Mesodermal cell (in vitro differentiated cells): ENCODE measurements around the gene PHF21A.

Experiments used
- H3K27ac ChIP-seq: 2 replicates; pipeline ENCODE4 v1.7.0; 2013; ENCODE audit warnings: mild to moderate bottlenecking, low read depth, low read length, moderate library complexity; ENCODE audit not compliant: severe bottlenecking
- H3K36me3 ChIP-seq: 2 replicates; pipeline ENCODE4 v1.7.1; 2013; ENCODE audit warnings: mild to moderate bottlenecking, low read length, moderate library complexity; ENCODE audit not compliant: control insufficient read depth, insufficient read depth
- H3K4me1 ChIP-seq: one replicate; pipeline ENCODE4 v1.7.1; 2013; ENCODE audit warnings: mild to moderate bottlenecking, low read length; ENCODE audit not compliant: insufficient read depth, control insufficient read depth, poor library complexity, severe bottlenecking
- H3K4me3 ChIP-seq: 2 replicates; pipeline ENCODE4 v1.7.0; 2013; ENCODE audit warnings: low read length, control low read depth, mild to moderate bottlenecking; ENCODE audit not compliant: insufficient read depth, poor library complexity, severe bottlenecking; ENCODE audit errors: extremely low read depth
- H3K9me3 ChIP-seq: 2 replicates; pipeline ENCODE4 v1.7.1; 2013; ENCODE audit warnings: mild to moderate bottlenecking, low read length, moderate library complexity; ENCODE audit not compliant: control insufficient read depth
- WGBS, 2 experiments: methylation state at CpG; one replicate each; pipeline ENCODE4 v1.1.5; 2013; ENCODE audit warnings: missing lambda C conversion rate in 2 of 2; ENCODE audit not compliant: insufficient coverage in 2 of 2; 5-methylcytosine and 5-hydroxymethylcytosine counted together

PHF21A gene

GRCh38 chr11:46141597-46141996 is 20.3 kb upstream of the PHF21A start:
- Histone ChIP-seq H3K27ac (no peak overlapping the region), H3K4me1 (no peaks in the 10 kb centered on the region)
- 93% methylated on average over 3 of the region's 3 CpGs for WGBS, 2 experiments

GRCh38 chr11:46134540-46134939 is 13.3 kb upstream of the PHF21A start:
- H3K4me1 ChIP-seq: no peaks in the 10 kb centered on the region
- 87 to 100% methylated on average over 1 to 3 of the region's 3 CpGs for WGBS, 2 experiments
- H3K36me3 ChIP-seq: no peaks in the 10 kb centered on the region
- H3K27ac ChIP-seq: no peak overlapping the region
- no peaks in the 10 kb centered on the region for H3K9me3 ChIP-seq
- no peak overlapping the region for H3K4me3 ChIP-seq

More at GRCh38 chr11:46141597-46141996, 20.3 kb upstream of the PHF21A start:
- no peak overlapping the region for H3K4me3 ChIP-seq
- H3K36me3 ChIP-seq: no peaks in the 10 kb centered on the region
- no peaks in the 10 kb centered on the region for H3K9me3 ChIP-seq

- 86 to 100% methylated on average over 1 of the region's 4 CpGs for WGBS, 2 experiments
- Histone ChIP-seq H3K36me3 (no peaks in the 10 kb centered on the region), H3K4me1 (no peaks in the 10 kb centered on the region), H3K9me3 (no peaks in the 10 kb centered on the region), H3K4me3 (no peak overlapping the region), H3K27ac (no peak overlapping the region)
These were observed 12.8 kb upstream of the PHF21A start for GRCh38 chr11:46134061-46134460.

- Histone ChIP-seq H3K36me3 (no peaks in the 10 kb centered on the region), H3K4me1 (no peaks in the 10 kb centered on the region), H3K27ac (no peak overlapping the region), H3K4me3 (no peak overlapping the region), H3K9me3 (no peaks in the 10 kb centered on the region)
- 88% methylated on average over 1 of the region's 3 CpGs; no CpG with 5 or more reads in 1 of the 2 experiments for WGBS, 2 experiments
These were observed 11.9 kb upstream of the PHF21A start for GRCh38 chr11:46133119-46133518.

- 67 to 88% methylated on average over 1 of the region's 3 CpGs for WGBS, 2 experiments
- Histone ChIP-seq H3K4me1 (no peaks in the 10 kb centered on the region), H3K36me3 (no peaks in the 10 kb centered on the region)
These were observed 9.2 kb upstream of the PHF21A start for GRCh38 chr11:46130286-46130940.

GRCh38 chr11:46129133-46129532 is 7.9 kb upstream of the PHF21A start:
- no peaks in the 10 kb centered on the region for H3K4me1 ChIP-seq
- 90 to 93% methylated on average over 1 to 2 of the region's 2 CpGs for WGBS, 2 experiments
- no peaks in the 10 kb centered on the region for H3K36me3 ChIP-seq
- H3K27ac ChIP-seq: no peak overlapping the region
- H3K4me3 ChIP-seq: no peak overlapping the region
- no peaks in the 10 kb centered on the region for H3K9me3 ChIP-seq

More at GRCh38 chr11:46130286-46130940, 9.2 kb upstream of the PHF21A start:
- no peaks in the 10 kb centered on the region for H3K9me3 ChIP-seq
- no peak overlapping the region for H3K27ac ChIP-seq
- H3K4me3 ChIP-seq: no peak overlapping the region

GRCh38 chr11:46127150-46127638 is 5.9 kb upstream of the PHF21A start:
- WGBS, 2 experiments: 42 to 66% methylated on average over 3 to 5 of the region's 5 CpGs
- Histone ChIP-seq H3K27ac (no peak overlapping the region), H3K9me3 (no peaks in the 10 kb centered on the region), H3K36me3 (no peaks in the 10 kb centered on the region), H3K4me3 (no peak overlapping the region), H3K4me1 (no peaks in the 10 kb centered on the region)

GRCh38 chr11:46125284-46125683 is 4.0 kb upstream of the PHF21A start:
- H3K4me1 ChIP-seq: no peaks in the 10 kb centered on the region
- WGBS, 2 experiments: 63 to 80% methylated on average over 1 to 2 of the region's 3 CpGs
- no peak overlapping the region for H3K4me3 ChIP-seq
- no peaks in the 10 kb centered on the region for H3K9me3 ChIP-seq
- H3K36me3 ChIP-seq: no peaks in the 10 kb centered on the region
- H3K27ac ChIP-seq: no peak overlapping the region

GRCh38 chr11:46122945-46123715 is 1.9 kb upstream of the PHF21A start:
- peak overlapping the region; percentile 71 for H3K4me3 ChIP-seq
- WGBS, 2 experiments: 89 to 90% methylated on average over 1 to 2 of the region's 7 CpGs

GRCh38 chr11:46121724-46122477 is 647 bp upstream of the PHF21A start:
- Histone ChIP-seq H3K9me3 (no peaks in the 10 kb centered on the region), H3K4me1 (peaks cover 3% of the 10 kb centered on the region), H3K36me3 (no peaks in the 10 kb centered on the region), H3K27ac (peak overlapping the region; percentile 91), H3K4me3 (peak overlapping the region; percentile 71)
- WGBS, 2 experiments: 0% methylated on average over 31 to 40 of the region's 74 CpGs

More at GRCh38 chr11:46122945-46123715, 1.9 kb upstream of the PHF21A start:
- Histone ChIP-seq H3K36me3 (no peaks in the 10 kb centered on the region), H3K4me1 (peaks cover 3% of the 10 kb centered on the region), H3K9me3 (no peaks in the 10 kb centered on the region), H3K27ac (peak overlapping the region; percentile 29)
